ENCODE results near the gene RXFP2. TPM values are rescaled to one million over a fixed set of nuclear protein-coding genes. Genes with fewer than 3 reads are reported as not detected.

Gene RXFP2
- total and polyA plus RNA-seq, 9 of the 15 experiments (the other 6 are each of a cell fraction or from before 2014, with no cell fraction given) = not detected

DNA sequence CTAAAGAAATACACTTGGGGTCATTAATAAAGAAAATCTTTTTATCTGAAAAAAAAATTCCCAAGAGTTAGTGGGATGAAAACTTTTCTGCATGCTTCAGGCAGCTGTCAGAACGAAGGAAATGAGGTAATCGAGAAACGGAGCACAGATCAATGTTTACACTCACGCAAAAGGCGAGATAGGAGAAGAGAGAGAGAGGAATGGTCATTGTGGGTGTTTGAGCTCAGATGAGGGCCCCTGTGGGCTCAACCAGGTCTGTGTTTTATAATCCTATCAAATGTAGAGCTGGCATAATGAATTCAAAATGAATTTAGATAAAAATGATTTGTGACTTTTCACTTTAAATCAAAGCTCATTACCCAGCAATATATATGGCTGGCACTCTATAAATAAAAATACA, 6.3 kb upstream of the RXFP2 start:
- Histone ChIP-seq H3K79me2 (ENCODE audit: control insufficient read depth, insufficient read depth, low read length) (no peaks in the 10 kb centered on the region), H3K4me1 (replicated peaks in 1 of 2; ENCODE audit: control insufficient read depth in 2 of 2, insufficient read depth in 2 of 2, low read length in 2 of 2) (no peaks in the 10 kb centered on the region), H2AFZ (ENCODE audit: low read depth, low read length) (no peak overlapping the region), H3K9ac (ENCODE audit: insufficient read depth in 1 of 2, low read depth in 2 of 2, low read length in 2 of 2) (no peak overlapping the region), H3K9me3 (replicated peaks; ENCODE audit: control insufficient read depth, insufficient read depth, low read depth, low read length) (no peaks in the 10 kb centered on the region), H3K27ac (ENCODE audit: extremely low read depth, low read depth, low read length) (no peak overlapping the region), H3K27me3 (ENCODE audit: control insufficient read depth in 2 of 2, insufficient read depth in 2 of 2, low read length in 2 of 2) (no peaks in the 10 kb centered on the region), H3K4me2 (ENCODE audit: insufficient read depth, low read length) (no peak overlapping the region), H3K4me3 (no peak overlapping the region), H4K20me1 (replicated peaks; ENCODE audit: control insufficient read depth, insufficient read depth, low read length) (no peaks in the 10 kb centered on the region), H3K36me3 (ENCODE audit: control insufficient read depth, insufficient read depth, low read length) (no peaks in the 10 kb centered on the region), H3K9me1 (ENCODE audit: control insufficient read depth, insufficient read depth, low read length) (no peaks in the 10 kb centered on the region)
- 0% methylated on average over 5 of the region's 5 CpGs for WGBS (ENCODE audit: insufficient coverage, low coverage, missing lambda C conversion rate)
- FAIRE-seq = no peak
- BruUV-seq (replicated peaks) = no TSS peak
- DNase-seq (ENCODE audit: extremely low read depth in 1 of 4, low spot score in 3 of 4) = no peak
- POLR2A ChIA-PET = interaction anchor here (0.6 kb wide), 1 partner anchor 309 kb away, joined by 3 read pairs; no protein-coding TSS in a partner anchor
- intact Hi-C loops (cut with micrococcal nuclease) = no loop called here
- CTCF ChIA-PET (ENCODE audit: low intra/inter-chr PET ratio) = no interaction called here
- ATAC-seq = no peak
- in situ Hi-C loops (cut with MboI) = loop anchor here (25.0 kb wide), 1 partner anchor 496 kb away; no protein-coding TSS in a partner anchor
- TF ChIP-seq IRF1 (CRISPR knock-in tag; IDR thresholded peaks at IDR 0.05; ENCODE audit: borderline replicate concordance) = no peak
- TF ChIP-seq, protein P1, sequence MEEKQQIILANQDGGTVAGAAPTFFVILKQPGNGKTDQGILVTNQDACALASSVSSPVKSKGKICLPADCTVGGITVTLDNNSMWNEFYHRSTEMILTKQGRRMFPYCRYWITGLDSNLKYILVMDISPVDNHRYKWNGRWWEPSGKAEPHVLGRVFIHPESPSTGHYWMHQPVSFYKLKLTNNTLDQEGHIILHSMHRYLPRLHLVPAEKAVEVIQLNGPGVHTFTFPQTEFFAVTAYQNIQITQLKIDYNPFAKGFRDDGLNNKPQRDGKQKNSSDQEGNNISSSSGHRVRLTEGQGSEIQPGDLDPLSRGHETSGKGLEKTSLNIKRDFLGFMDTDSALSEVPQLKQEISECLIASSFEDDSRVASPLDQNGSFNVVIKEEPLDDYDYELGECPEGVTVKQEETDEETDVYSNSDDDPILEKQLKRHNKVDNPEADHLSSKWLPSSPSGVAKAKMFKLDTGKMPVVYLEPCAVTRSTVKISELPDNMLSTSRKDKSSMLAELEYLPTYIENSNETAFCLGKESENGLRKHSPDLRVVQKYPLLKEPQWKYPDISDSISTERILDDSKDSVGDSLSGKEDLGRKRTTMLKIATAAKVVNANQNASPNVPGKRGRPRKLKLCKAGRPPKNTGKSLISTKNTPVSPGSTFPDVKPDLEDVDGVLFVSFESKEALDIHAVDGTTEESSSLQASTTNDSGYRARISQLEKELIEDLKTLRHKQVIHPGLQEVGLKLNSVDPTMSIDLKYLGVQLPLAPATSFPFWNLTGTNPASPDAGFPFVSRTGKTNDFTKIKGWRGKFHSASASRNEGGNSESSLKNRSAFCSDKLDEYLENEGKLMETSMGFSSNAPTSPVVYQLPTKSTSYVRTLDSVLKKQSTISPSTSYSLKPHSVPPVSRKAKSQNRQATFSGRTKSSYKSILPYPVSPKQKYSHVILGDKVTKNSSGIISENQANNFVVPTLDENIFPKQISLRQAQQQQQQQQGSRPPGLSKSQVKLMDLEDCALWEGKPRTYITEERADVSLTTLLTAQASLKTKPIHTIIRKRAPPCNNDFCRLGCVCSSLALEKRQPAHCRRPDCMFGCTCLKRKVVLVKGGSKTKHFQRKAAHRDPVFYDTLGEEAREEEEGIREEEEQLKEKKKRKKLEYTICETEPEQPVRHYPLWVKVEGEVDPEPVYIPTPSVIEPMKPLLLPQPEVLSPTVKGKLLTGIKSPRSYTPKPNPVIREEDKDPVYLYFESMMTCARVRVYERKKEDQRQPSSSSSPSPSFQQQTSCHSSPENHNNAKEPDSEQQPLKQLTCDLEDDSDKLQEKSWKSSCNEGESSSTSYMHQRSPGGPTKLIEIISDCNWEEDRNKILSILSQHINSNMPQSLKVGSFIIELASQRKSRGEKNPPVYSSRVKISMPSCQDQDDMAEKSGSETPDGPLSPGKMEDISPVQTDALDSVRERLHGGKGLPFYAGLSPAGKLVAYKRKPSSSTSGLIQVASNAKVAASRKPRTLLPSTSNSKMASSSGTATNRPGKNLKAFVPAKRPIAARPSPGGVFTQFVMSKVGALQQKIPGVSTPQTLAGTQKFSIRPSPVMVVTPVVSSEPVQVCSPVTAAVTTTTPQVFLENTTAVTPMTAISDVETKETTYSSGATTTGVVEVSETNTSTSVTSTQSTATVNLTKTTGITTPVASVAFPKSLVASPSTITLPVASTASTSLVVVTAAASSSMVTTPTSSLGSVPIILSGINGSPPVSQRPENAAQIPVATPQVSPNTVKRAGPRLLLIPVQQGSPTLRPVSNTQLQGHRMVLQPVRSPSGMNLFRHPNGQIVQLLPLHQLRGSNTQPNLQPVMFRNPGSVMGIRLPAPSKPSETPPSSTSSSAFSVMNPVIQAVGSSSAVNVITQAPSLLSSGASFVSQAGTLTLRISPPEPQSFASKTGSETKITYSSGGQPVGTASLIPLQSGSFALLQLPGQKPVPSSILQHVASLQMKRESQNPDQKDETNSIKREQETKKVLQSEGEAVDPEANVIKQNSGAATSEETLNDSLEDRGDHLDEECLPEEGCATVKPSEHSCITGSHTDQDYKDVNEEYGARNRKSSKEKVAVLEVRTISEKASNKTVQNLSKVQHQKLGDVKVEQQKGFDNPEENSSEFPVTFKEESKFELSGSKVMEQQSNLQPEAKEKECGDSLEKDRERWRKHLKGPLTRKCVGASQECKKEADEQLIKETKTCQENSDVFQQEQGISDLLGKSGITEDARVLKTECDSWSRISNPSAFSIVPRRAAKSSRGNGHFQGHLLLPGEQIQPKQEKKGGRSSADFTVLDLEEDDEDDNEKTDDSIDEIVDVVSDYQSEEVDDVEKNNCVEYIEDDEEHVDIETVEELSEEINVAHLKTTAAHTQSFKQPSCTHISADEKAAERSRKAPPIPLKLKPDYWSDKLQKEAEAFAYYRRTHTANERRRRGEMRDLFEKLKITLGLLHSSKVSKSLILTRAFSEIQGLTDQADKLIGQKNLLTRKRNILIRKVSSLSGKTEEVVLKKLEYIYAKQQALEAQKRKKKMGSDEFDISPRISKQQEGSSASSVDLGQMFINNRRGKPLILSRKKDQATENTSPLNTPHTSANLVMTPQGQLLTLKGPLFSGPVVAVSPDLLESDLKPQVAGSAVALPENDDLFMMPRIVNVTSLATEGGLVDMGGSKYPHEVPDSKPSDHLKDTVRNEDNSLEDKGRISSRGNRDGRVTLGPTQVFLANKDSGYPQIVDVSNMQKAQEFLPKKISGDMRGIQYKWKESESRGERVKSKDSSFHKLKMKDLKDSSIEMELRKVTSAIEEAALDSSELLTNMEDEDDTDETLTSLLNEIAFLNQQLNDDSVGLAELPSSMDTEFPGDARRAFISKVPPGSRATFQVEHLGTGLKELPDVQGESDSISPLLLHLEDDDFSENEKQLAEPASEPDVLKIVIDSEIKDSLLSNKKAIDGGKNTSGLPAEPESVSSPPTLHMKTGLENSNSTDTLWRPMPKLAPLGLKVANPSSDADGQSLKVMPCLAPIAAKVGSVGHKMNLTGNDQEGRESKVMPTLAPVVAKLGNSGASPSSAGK (IDR thresholded peaks at IDR 0.05) = no peak
- TF ChIP-seq HMG20A (CRISPR knock-in tag; conservative IDR thresholded peaks at IDR 0.05) = no peak
- TF ChIP-seq KLF1 (tag; IDR thresholded peaks at IDR 0.05) = no peak
- TF ChIP-seq, protein P2, sequence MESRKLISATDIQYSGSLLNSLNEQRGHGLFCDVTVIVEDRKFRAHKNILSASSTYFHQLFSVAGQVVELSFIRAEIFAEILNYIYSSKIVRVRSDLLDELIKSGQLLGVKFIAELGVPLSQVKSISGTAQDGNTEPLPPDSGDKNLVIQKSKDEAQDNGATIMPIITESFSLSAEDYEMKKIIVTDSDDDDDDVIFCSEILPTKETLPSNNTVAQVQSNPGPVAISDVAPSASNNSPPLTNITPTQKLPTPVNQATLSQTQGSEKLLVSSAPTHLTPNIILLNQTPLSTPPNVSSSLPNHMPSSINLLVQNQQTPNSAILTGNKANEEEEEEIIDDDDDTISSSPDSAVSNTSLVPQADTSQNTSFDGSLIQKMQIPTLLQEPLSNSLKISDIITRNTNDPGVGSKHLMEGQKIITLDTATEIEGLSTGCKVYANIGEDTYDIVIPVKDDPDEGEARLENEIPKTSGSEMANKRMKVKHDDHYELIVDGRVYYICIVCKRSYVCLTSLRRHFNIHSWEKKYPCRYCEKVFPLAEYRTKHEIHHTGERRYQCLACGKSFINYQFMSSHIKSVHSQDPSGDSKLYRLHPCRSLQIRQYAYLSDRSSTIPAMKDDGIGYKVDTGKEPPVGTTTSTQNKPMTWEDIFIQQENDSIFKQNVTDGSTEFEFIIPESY (CRISPR knock-in tag; IDR thresholded peaks at IDR 0.05) = no peak
- TF ChIP-seq, protein P3, sequence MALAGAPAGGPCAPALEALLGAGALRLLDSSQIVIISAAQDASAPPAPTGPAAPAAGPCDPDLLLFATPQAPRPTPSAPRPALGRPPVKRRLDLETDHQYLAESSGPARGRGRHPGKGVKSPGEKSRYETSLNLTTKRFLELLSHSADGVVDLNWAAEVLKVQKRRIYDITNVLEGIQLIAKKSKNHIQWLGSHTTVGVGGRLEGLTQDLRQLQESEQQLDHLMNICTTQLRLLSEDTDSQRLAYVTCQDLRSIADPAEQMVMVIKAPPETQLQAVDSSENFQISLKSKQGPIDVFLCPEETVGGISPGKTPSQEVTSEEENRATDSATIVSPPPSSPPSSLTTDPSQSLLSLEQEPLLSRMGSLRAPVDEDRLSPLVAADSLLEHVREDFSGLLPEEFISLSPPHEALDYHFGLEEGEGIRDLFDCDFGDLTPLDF (CRISPR knock-in tag; IDR thresholded peaks at IDR 0.05) = no peak

Measured in K562 (cell line).